Measurements from ENCODE around the gene DLX1.

DNA sequence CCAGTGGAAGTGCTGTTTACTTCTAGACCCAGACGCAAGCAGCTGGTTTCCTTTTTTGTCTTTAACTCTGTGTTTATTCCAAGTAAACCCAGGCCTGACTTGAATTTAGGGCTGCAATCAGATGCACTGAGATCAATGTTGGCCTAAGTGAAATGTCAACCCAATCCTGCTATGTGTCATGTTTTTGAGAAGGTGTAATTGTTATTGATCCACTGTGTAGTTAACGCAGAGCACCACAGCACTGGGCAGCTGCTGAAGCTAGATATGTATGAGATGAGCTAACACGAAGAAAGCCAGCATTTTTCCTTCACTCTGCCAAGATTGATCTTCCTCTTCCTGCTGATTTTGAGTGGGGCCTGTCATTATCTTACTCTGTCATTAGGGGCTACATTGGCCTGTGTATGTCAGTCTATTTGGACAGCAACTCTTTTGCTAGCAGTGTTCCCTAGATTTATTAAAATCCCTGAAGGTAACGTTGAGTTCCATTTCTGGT lies 18.9 kb upstream of the DLX1 start:
- TF ChIP-seq CTCF (IDR thresholded peaks at IDR 0.05) (no peak), POLR2A (IDR thresholded peaks at IDR 0.05) (no peak)

Data from lower leg skin (tissue), 3 donors.